K562 (cell line): ENCODE data around the gene EHD2. TPM values are rescaled to one million over a fixed set of nuclear protein-coding genes. Genes with fewer than 3 reads are reported as not detected.

Source experiments
- CAMTA2 ChIP-seq: fragments of 250-450 bp; sonication (Bioruptor Pico); conservative IDR thresholded peaks from 2 replicates; pipeline ENCODE4 v1.5.1; 2022
- E2F3 ChIP-seq: fragments of 250-450 bp; sonication (Bioruptor Pico); IDR thresholded peaks from 2 replicates; pipeline ENCODE4 v1.4.0; 2020; ENCODE audit warnings: mild to moderate bottlenecking
- HNRNPK ChIP-seq: fragments of 200-400 bp; formaldehyde crosslinking; IDR thresholded peaks from one replicate; pipeline ENCODE4 v1.6.1; 2018; ENCODE audit warnings: mild to moderate bottlenecking, low read depth, low read length; ENCODE audit not compliant: poor library complexity, severe bottlenecking
- KAT8 ChIP-seq: fragments of 450-650 bp; IDR thresholded peaks from 2 replicates; pipeline ENCODE4 v1.6.1; 2016; ENCODE audit warnings: low read depth, mild to moderate bottlenecking
- L3MBTL2 ChIP-seq: fragments of 450-650 bp; IDR thresholded peaks from 2 replicates; pipeline ENCODE4 v1.6.1; 2016; ENCODE audit warnings: mild to moderate bottlenecking, moderate library complexity
- MBD2 ChIP-seq: sonication (generic); IDR thresholded peaks from 2 replicates; pipeline ENCODE4 v1.6.1; 2016; ENCODE audit warnings: low read depth, borderline replicate concordance
- MXI1 ChIP-seq: IDR thresholded peaks from 2 replicates; pipeline ENCODE4 v1.6.1; 2011; ENCODE audit warnings: low read depth, mild to moderate bottlenecking, improper control_type of control experiment, low read length
- NFXL1 ChIP-seq: fragments of 450-650 bp; formaldehyde crosslinking; IDR thresholded peaks from 2 replicates; pipeline ENCODE4 v1.4.0; 2021; ENCODE audit warnings: mild to moderate bottlenecking
- NR4A1 ChIP-seq, 2 experiments: fragments of 250-450 bp in 1 of 2; fragments of 450-650 bp in 1 of 2; sonication (Bioruptor Pico) in 1 of 2; IDR thresholded peaks; 2 replicates each; pipeline versions ENCODE4 v1.4.0 to v1.6.1; 2016 to 2020; ENCODE audit warnings: mild to moderate bottlenecking in 2 of 2, missing compliant biosample characterization in 1 of 2, missing genetic modification characterization in 1 of 2, moderate library complexity in 1 of 2
- POLR2G ChIP-seq: fragments of 200-400 bp; formaldehyde crosslinking; IDR thresholded peaks from 2 replicates; pipeline ENCODE4 v1.6.1; 2017; ENCODE audit warnings: low read depth, mild to moderate bottlenecking, antibody characterized with exemption, low read length, moderate library complexity
- RBBP5 ChIP-seq: fragments of 200-600 bp; sonication (generic); IDR thresholded peaks from 2 replicates; pipeline ENCODE4 v1.6.1; 2012; ENCODE audit warnings: borderline replicate concordance, mild to moderate bottlenecking, low read length, control low read depth, inconsistent platforms; ENCODE audit not compliant: insufficient read depth, poor library complexity, severe bottlenecking
- SIN3A ChIP-seq, 2 experiments: fragments of 150-350 bp in 1 of 2; IDR thresholded peaks; 2 replicates each; pipeline ENCODE4 v1.6.1; 2011 to 2016; ENCODE audit warnings: borderline replicate concordance in 2 of 2, low read depth in 2 of 2, low read length in 2 of 2, mild to moderate bottlenecking in 2 of 2, moderate library complexity in 2 of 2; ENCODE audit not compliant: control insufficient read depth in 1 of 2
- SIX5 ChIP-seq, 2 experiments: IDR thresholded peaks; 2 replicates each; pipeline ENCODE4 v1.6.1; 2011; ENCODE audit warnings: low read length in 2 of 2, borderline replicate concordance in 1 of 2, low read depth in 1 of 2, mild to moderate bottlenecking in 1 of 2, moderate library complexity in 1 of 2; ENCODE audit not compliant: insufficient read depth in 1 of 2
- TAF15 ChIP-seq: fragments of 200-400 bp; formaldehyde crosslinking; IDR thresholded peaks from 2 replicates; pipeline ENCODE4 v1.6.1; 2017; ENCODE audit warnings: mild to moderate bottlenecking, low read depth, low read length, moderate library complexity
- TAF9B ChIP-seq: fragments of 450-650 bp; IDR thresholded peaks from 2 replicates; pipeline ENCODE4 v1.6.1; 2018; ENCODE audit warnings: mild to moderate bottlenecking; ENCODE audit not compliant: partially characterized antibody
- TCF3 ChIP-seq: sonication (generic); formaldehyde crosslinking; IDR thresholded peaks from 2 replicates; pipeline ENCODE4 v1.4.0; 2020; ENCODE audit warnings: mild to moderate bottlenecking, missing genetic modification reagents
- TEAD2 ChIP-seq: fragments of 450-650 bp; IDR thresholded peaks from 2 replicates; pipeline ENCODE4 v1.6.1; 2016; ENCODE audit warnings: missing genetic modification characterization, control low read depth, missing compliant biosample characterization
- ZNF134 ChIP-seq: fragments of 250-450 bp; sonication (Bioruptor Pico); conservative IDR thresholded peaks from 2 replicates; pipeline ENCODE4 v1.4.0; 2020
- ZNF384 ChIP-seq: IDR thresholded peaks from 2 replicates; pipeline ENCODE4 v1.6.1; 2012; ENCODE audit warnings: low read depth, low read length, improper control_type of control experiment
- ZNF507 ChIP-seq: conservative IDR thresholded peaks from 2 replicates; pipeline ENCODE4 v1.6.1; 2017; ENCODE audit warnings: missing genetic modification characterization, missing compliant biosample characterization
- ZNF551 ChIP-seq: fragments of 250-450 bp; sonication (Bioruptor Pico); IDR thresholded peaks from 2 replicates; pipeline ENCODE4 v1.5.0; 2021; ENCODE audit warnings: mild to moderate bottlenecking, moderate library complexity
- polyA plus RNA-seq, 8 experiments: library from polyadenylated mRNA; depleted of rRNA in 4 of 8; stranded (reverse) in 5 of 8; unstranded in 3 of 8; fragments of >200 nt; fragmentation: Nextera tagmentation in 2 of 8; fragmentation: Illumina TruSeq in 1 of 8; extraction: Ambion mirVana in 2 of 8; extraction: Trizol in 1 of 8; gene quantifications; 2 replicates each; pipeline versions ENCODE4 v1.2.1 to v1.2.3, GENCODE V29; 2011 to 2014; ENCODE audit warnings: inconsistent platforms in 1 of 8, missing spikeins in 1 of 8
- total RNA-seq, 7 experiments: library from RNA; depleted of rRNA in 6 of 7; stranded (reverse); fragments of >200 nt in 6 of 7; fragmentation: Illumina TruSeq in 2 of 7; extraction: Trizol in 2 of 7; gene quantifications; 2 replicates each; pipeline versions ENCODE4 v1.2.1 to v1.2.3, GENCODE V29; 2011 to 2021; ENCODE audit warnings: low replicate concordance in 1 of 7
- TF ChIP-seq, protein P1 (sequence below): IDR thresholded peaks from 2 replicates; pipeline ENCODE4 v1.6.1; 2016; ENCODE audit warnings: missing genetic modification characterization, missing compliant biosample characterization
- TF ChIP-seq, protein P2 (sequence below): fragments of 250-450 bp; sonication (Bioruptor Pico); IDR thresholded peaks from 2 replicates; pipeline ENCODE4 v1.8.0; 2022; ENCODE audit warnings: moderate library complexity, mild to moderate bottlenecking, inconsistent platforms
- TF ChIP-seq, protein P3 (sequence below): sonication (generic); formaldehyde crosslinking; IDR thresholded peaks from 2 replicates; pipeline ENCODE4 v1.8.1; 2023; ENCODE audit warnings: mild to moderate bottlenecking, missing genetic modification reagents

Gene EHD2
- total and polyA plus RNA-seq, 9 of the 15 experiments (the other 6 are each of a cell fraction or from before 2014, with no cell fraction given): 1.7 to 32.2 (median 3.0) TPM

DNA sequence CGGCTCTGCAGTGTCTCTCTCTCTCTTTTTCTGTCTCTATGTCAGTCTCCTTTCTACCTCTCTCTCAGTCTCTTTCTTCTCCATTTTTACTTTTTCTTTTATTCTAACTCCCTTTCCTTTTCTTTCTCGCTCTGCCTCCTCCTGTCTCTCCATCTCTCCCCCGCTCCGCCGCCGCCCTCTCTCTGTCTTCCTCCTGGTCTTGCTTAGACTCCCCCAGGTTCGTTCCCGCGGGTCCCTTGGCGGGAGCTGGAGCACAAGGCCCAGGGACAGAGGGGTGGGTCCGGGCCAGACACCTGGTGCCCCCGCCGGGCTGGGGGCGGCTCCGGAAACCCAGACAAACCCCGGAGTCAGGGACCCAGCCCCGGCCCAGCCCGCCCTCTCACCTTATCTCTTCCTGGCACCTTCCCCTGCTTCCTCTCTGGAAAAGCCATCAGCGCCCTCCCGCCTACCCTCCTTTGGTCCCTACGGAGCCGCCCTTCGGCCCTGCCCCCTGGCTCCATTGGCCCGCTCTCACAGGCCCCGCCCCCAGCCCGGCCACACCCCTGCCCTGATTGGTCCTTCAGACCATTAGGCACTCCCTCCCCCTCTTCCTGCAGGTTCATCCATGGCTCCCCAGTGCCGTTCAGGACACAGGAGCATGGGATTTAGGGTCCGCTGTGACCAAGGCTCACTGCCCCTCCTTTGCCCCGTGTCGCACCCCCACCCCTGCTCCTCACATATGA lies 16.7 kb downstream of the EHD2 start (continued):
- TF ChIP-seq TAF15 (no peak), HNRNPK (no peak), SIN3A (IDR thresholded peaks at IDR 0.05; ENCODE audit: borderline replicate concordance in 2 of 2, control insufficient read depth in 1 of 2, low read depth in 2 of 2, low read length in 2 of 2) (peak; percentile 63 to 73; a peak in 2 of 4 replicates), NFXL1 (no peak), MBD2 (peak; percentile 76), TCF3 (CRISPR knock-in tag) (peak; percentile 84), CAMTA2 (CRISPR knock-in tag) (no peak), KAT8 (no peak), SIX5 (IDR thresholded peaks at IDR 0.05; ENCODE audit: borderline replicate concordance in 1 of 2, insufficient read depth in 1 of 2, low read depth in 1 of 2, low read length in 2 of 2) (no peak), TAF9B (peak; percentile 61), ZNF384 (no peak), TEAD2 (tag) (no peak), ZNF507 (tag) (no peak), ZNF551 (CRISPR knock-in tag) (no peak), MXI1 (no peak), E2F3 (no peak), ZNF134 (no peak), RBBP5 (no peak), NR4A1 (CRISPR knock-in tag; IDR thresholded peaks at IDR 0.05) (no peak), NR4A1 (tag; IDR thresholded peaks at IDR 0.05) (no peak), L3MBTL2 (no peak), POLR2G (peak; percentile 74)
- TF ChIP-seq, protein P1, sequence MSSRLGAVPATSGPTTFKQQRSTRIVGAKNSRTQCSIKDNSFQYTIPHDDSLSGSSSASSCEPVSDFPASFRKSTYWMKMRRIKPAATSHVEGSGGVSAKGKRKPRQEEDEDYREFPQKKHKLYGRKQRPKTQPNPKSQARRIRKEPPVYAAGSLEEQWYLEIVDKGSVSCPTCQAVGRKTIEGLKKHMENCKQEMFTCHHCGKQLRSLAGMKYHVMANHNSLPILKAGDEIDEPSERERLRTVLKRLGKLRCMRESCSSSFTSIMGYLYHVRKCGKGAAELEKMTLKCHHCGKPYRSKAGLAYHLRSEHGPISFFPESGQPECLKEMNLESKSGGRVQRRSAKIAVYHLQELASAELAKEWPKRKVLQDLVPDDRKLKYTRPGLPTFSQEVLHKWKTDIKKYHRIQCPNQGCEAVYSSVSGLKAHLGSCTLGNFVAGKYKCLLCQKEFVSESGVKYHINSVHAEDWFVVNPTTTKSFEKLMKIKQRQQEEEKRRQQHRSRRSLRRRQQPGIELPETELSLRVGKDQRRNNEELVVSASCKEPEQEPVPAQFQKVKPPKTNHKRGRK (tag): peak; percentile 89
- TF ChIP-seq, protein P2, sequence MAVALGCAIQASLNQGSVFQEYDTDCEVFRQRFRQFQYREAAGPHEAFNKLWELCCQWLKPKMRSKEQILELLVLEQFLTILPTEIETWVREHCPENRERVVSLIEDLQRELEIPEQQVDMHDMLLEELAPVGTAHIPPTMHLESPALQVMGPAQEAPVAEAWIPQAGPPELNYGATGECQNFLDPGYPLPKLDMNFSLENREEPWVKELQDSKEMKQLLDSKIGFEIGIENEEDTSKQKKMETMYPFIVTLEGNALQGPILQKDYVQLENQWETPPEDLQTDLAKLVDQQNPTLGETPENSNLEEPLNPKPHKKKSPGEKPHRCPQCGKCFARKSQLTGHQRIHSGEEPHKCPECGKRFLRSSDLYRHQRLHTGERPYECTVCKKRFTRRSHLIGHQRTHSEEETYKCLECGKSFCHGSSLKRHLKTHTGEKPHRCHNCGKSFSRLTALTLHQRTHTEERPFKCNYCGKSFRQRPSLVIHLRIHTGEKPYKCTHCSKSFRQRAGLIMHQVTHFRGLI (CRISPR knock-in tag): no peak
- TF ChIP-seq, protein P3, sequence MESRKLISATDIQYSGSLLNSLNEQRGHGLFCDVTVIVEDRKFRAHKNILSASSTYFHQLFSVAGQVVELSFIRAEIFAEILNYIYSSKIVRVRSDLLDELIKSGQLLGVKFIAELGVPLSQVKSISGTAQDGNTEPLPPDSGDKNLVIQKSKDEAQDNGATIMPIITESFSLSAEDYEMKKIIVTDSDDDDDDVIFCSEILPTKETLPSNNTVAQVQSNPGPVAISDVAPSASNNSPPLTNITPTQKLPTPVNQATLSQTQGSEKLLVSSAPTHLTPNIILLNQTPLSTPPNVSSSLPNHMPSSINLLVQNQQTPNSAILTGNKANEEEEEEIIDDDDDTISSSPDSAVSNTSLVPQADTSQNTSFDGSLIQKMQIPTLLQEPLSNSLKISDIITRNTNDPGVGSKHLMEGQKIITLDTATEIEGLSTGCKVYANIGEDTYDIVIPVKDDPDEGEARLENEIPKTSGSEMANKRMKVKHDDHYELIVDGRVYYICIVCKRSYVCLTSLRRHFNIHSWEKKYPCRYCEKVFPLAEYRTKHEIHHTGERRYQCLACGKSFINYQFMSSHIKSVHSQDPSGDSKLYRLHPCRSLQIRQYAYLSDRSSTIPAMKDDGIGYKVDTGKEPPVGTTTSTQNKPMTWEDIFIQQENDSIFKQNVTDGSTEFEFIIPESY: no peak
